DND-41 (cell line): Measurements from ENCODE around the gene MALRD1.

Experiments
- EZH2 ChIP-seq: IDR thresholded peaks from 3 replicates; pipeline ENCODE4 v1.6.1; 2012; ENCODE audit warnings: borderline replicate concordance, low read depth, mild to moderate bottlenecking, moderate library complexity, low read length, inconsistent platforms; ENCODE audit not compliant: severe bottlenecking
- TF ChIP-seq, protein P1 (sequence below): IDR thresholded peaks from 2 replicates; pipeline ENCODE4 v1.5.1; 2012; ENCODE audit warnings: borderline replicate concordance, low read length, moderate library complexity, mild to moderate bottlenecking; ENCODE audit not compliant: poor library complexity, severe bottlenecking; ENCODE audit errors: extremely low read depth

DNA sequence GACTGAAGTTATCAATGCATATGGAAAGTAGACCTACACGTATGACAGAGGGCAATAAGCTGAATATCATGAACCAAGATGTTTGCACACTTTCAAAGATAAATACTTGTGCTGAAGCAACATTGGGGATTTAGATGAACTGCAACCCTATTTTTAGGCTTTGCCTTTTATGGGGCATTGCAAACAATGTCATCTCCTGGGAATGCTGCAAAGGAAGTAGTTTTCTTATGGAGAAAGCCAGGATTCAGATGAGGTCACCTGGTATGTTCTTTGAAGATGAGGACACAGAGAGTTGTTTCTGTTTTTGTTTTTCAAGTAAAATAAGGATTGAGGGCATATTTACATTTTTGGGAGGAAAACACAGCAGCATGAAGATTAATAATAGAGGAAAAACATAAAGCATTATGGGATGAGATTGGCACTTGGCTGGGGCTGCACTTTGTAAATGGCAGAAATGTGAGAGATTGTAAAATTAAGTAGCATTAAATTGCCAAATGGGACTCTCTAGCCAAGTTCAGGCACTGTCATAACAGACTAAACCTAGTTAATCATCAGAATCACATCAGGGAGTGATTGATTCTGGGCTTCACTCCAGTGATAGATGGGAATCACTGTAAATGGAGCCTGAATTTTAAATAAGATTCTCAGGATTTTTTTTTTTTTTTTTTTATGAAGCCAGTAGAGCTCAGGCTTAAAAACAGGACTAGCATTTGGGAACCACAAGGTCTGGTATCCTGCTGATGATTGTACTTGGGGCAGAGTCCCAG is 63.1 kb downstream of the MALRD1 start:
- TF ChIP-seq, protein P1, sequence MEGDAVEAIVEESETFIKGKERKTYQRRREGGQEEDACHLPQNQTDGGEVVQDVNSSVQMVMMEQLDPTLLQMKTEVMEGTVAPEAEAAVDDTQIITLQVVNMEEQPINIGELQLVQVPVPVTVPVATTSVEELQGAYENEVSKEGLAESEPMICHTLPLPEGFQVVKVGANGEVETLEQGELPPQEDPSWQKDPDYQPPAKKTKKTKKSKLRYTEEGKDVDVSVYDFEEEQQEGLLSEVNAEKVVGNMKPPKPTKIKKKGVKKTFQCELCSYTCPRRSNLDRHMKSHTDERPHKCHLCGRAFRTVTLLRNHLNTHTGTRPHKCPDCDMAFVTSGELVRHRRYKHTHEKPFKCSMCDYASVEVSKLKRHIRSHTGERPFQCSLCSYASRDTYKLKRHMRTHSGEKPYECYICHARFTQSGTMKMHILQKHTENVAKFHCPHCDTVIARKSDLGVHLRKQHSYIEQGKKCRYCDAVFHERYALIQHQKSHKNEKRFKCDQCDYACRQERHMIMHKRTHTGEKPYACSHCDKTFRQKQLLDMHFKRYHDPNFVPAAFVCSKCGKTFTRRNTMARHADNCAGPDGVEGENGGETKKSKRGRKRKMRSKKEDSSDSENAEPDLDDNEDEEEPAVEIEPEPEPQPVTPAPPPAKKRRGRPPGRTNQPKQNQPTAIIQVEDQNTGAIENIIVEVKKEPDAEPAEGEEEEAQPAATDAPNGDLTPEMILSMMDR = no peak
- TF ChIP-seq EZH2 = no peak
